NCI-H526 (cell line): ENCODE results near the gene FMNL2.

Source experiments
- DNase-seq, 2 experiments: peaks; one replicate each; lab custom pipeline; 2025; lab: John Stamatoyannopoulos, UW

Gene FMNL2

GRCh38 chr2:152426801-152427200 is 91.8 kb downstream of the FMNL2 start:
- DNase-seq, result peak in 1 of 2 experiments; percentile 16

- no peak for DNase-seq
Measured at GRCh38 chr2:152427902-152428301, 92.9 kb downstream of the FMNL2 start.

DNA sequence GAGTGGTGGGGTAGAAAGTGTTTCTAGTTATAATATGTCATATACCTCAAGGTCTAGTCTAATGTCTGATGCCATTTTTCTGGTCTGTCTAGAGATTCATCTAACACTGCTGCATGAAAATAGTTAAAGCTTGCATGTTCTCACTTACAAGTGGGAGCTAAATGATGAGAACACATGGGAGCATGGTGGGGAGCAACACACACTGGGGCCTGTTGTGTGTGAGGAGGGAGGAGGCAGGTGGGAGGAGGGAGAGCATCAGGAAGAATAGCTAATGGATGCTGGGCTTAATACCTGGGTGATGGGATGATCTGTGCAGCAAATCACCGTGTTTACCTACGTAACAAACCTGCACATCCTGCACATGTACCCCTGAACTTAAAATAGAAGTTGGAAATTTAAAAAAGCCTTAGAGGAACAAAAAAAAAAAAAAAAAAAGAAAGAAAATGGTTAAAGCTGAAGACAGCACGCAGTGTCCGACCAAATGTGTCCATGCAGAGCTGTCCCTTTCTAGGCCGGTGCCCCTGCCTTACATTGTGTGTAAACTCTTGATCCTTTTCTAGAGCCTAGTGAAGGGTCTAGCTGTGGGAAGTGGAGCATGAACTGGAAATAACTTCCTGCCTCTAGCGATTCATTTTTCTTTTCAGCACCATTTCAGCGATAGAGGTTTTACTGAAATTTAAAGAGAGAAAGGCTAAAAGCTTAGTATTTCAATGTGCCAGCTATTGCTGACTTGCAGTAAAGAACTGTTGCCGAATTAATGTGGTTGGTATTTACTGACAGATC is 94.0 kb downstream of the FMNL2 start:
- DNase-seq, result no peak

- no peak for DNase-seq
Measured at GRCh38 chr2:152430876-152431275, 95.9 kb downstream of the FMNL2 start.

- no peak for DNase-seq
Measured at GRCh38 chr2:152431370-152432098, 96.6 kb downstream of the FMNL2 start.

DNA sequence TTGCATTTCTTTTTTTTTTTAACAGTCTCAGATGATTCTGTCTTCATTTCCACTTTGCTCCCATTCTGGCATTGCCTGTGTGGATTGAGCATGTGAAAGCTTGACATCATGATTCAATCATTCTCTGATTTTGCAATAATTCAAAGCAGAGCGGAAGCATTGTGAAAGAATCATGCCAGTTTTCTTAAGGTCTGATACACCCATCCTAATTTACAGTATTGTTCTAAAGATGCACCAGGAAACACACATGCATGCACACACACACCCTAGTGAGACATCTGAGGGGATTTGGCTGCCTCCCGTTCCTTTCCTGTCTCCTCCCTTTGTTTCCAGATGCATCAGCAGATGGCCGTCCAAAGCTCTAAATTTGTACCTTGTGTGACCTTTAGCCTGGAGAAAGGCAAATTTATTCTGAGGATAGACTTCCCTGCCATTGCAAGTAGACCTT is 97.3 kb downstream of the FMNL2 start:
- no peak for DNase-seq

DNA sequence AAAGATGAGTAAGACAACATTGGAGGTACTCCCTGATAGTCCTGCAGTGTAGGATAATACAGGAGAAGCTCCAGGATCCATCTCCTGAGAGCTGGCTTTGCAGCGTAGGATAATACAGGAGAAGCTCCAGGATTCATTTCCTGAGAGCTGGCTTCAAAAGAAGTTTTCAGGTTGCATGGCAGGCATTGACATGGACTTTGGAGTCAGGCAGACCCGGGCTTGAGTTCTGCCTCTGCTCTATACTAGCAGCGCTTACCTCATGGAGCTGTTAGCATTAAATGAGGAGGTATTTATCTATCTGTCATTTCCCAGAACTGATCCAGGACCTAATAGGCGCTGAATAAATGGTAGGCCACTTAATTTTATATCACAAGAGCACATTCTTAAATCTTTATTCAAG is 97.8 kb downstream of the FMNL2 start:
- no peak for DNase-seq

DNA sequence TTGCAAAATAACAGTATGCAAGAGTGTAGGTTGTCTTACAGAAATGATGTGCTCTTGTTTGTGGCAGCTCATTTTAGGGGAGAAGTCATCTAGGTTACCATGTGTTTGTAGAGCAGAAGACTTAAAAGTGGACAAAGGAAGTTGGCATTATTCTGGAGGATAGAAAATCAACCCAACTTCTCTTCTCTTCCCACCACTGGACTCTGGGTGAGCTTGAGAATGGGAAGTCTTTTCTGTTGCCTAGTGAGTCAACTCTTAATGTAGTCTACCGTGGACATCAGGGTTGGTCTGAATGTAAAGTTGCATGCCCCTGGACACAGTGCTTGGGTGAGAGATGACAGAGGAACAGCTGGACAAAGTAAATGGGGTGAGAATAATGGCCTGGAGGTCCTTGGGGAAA is 98.3 kb downstream of the FMNL2 start:
- no peak for DNase-seq

DNA sequence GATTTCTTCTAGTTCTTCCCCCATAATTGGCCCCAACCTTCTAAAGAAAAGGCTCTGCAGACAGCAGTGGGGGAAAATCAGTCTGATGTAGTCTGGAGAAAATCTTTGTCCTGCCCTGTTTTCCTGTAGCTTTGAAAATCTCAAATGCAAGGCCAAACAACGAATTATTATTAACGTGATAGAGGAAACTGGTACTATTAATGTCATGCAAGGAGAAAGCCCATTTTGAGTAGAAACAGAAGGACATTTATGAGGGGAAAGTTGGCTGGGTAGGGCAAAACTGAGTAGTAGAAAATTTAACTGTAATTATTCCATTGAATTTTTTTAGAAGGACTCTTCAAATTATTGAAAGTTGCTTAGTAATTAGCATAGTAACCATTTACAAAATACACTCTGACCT is 98.8 kb downstream of the FMNL2 start:
- no peak for DNase-seq

- no peak for DNase-seq
Measured at GRCh38 chr2:152434395-152435182, 99.6 kb downstream of the FMNL2 start.

DNA sequence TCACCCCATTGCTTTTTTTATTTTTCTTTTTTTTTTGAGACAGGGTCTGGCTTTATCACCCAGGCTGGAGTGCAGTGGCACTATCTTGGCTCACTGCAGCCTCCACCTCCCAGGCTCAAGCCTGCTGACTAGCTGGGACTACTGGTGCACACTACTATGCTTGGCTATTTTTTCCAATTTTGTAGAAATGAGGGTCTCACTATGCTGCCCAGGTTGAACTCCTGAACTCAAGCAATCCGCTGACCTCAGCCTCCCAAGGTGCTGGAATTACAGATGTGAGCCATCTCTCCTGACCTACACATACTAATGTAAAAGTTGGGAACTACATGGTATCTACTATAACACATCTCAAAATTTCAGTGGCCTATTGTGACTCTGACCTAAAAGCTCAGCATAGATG is 101.2 kb downstream of the FMNL2 start:
- DNase-seq, result no peak

DNA sequence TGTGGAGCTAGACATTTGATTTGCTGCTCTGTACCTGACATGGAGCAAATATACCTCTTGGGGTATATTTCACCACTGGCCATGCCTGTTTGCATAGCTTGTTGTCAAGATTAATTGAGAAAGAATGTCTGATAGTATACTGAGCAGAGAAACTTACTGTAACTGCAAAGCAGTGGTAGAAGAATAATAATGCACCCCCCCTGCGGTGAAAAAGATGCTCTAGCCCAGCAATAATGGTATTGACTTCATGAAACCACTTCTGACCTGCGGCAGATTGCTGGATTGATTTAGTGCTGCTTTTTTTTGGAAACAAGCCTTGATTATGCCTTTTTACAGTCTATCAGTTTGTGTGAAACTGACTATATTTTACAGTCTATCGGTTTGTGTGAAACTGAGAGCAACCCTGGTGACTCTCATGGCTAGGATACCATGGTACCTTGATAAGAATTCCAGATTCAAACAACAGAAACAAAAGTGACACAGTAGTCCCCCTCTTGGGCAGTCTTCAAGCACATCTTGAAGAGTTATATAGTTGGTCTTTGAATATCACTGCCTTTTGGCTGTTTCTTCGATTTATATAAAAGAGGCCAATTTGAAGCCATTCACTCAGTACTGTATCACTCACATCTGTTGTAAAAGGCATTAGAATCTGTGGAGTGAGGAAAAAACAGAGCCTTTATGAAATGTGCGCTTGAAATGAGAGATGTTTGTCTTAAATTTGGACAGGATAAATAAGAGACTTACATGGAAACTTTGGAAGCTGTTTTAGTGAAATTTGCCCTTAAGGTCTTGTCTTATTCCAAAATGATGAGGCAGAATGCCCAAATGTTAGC is 102.5 kb downstream of the FMNL2 start:
- DNase-seq, result no peak

DNA sequence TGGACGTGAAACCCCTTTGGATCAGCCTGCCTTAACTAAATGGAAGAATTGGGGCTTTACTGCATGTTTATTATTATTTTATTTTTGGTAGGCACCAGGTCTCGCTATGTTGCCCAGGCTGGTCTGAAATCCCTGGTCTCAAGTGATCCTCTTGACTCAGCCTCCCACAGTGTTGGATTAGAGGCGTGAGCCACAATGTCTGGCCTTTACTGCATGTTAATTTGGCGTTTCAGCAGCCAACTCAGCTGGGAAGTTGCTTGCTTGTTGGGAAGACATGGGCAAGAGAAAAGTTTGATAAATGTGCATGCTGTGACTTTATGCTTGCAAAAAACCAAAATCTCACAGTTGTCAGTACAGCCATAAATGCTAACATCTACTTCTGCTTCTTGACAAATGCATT is 105.1 kb downstream of the FMNL2 start:
- DNase-seq, result no peak

DNA sequence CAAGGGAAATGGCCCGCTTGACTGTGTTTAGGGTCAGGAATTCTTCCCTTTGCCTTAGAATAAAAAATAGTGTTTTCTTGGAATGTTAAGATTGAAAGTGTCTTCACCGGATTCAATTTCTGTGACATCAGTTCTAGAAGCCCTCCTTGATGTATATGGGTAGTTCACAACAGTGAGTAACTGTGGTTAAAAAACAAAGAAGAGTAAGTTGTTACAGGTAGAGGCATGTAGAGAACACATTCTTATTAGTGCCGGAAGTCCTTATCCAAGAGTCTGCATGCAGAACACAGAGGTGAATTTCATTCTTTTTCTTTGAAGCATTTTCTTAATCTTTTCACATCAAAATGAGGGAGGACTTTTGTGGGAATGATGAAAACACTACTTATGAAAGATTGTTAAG is 105.5 kb downstream of the FMNL2 start:
- no peak for DNase-seq

- DNase-seq, result no peak
Measured at GRCh38 chr2:152441961-152442360, 107.0 kb downstream of the FMNL2 start.

DNA sequence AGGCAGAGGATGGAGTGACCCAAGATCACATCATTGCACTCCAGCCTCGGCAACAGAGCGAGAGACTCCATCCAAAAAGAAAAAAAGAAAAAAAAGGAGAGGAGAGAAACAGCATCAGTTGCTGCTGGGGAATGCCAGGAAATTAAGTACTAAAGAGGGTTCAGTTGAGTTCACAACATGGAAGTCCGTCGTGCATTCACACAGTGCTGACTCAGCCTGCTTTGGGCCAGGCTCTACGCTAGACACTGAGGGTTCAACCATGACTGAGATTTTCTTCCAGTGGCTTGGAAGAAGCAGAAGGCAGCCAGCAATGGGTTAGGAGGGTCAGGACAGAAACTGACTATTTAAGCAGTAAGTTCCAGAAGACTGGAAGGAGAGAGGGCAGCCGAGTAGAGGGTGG is 108.8 kb downstream of the FMNL2 start:
- no peak for DNase-seq

GRCh38 chr2:152444448-152444847 is 109.5 kb downstream of the FMNL2 start:
- no peak for DNase-seq

GRCh38 chr2:152445375-152445774 is 110.4 kb downstream of the FMNL2 start:
- no peak for DNase-seq

DNA sequence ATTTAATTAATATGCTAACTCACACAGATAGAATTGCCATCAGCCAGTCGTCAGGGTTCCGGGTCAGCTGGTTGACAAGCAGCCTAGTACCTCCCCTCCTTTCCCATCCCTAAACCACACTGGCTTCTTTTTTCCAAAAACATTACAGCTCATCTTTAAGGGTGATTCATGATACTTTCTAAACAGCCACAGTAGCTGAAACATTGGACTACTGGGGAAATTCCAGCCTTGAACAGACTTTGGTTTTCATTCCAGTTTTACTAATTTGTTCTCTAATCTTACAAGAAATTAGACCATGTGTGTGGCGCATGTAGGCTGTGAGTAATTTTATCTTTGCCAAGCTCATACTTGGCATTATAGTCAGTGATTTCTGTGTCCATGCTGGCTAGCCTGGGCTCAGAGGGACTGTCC is 110.8 kb downstream of the FMNL2 start:
- no peak for DNase-seq

- no peak for DNase-seq
Measured at GRCh38 chr2:152446213-152446612, 111.2 kb downstream of the FMNL2 start.

GRCh38 chr2:152447897-152448296 is 112.9 kb downstream of the FMNL2 start:
- no peak for DNase-seq

DNA sequence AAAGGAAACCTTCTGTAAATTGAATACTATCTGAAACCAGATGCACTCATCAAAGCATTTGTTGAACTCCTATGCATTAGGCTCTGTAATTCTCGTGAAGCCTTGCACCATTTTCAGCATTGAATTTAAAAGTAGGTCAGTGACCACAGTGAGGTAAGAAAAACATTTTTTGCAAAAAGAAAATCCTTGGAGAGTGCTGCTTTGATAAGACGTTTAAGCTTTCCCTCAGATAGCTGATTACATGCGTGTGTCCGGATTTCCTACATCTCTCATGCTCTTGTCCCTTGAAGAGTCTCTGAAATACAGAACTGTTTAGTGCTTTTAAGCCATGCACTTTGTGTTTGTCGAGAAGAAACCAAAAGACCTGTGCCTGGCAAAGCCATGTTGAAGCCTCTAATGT is 113.6 kb downstream of the FMNL2 start:
- DNase-seq, result no peak
